ENCODE measurements around the gene ARSG. TPM values are rescaled to one million over a fixed set of nuclear protein-coding genes. Genes with fewer than 3 reads are reported as not detected.
A peak's percentile ranks its signal among the peaks of the same experiment; 100 is the strongest.

Gene ARSG
- total RNA-seq, 1 donor from 2014 or later, result 19.5 TPM

DNA sequence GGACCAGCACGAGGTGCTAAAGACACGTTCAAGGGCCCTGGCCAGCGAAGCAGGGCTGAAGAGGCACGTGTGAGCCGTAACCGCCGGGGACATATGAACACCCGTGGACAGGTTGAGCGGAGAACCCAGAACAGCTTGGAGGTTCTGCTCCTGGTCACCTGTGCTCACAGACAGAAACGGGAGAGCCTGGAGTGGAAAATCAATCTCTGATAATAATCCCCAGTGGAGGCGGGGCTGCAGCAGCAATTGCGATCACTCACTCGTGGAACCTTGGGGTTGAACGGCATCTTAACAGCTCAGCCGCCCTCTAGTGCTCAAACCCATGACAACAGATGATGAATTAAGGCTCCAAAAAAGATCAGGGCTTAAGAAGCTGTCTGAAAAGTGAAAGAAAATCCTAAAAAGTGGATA lies 140.4 kb downstream of the ARSG start:
- Mint-ChIP-seq H3K27ac (no peak overlapping the region), H3K9me3 (no peaks in the 10 kb centered on the region), H3K4me3 (no peak overlapping the region), H3K27me3 (ENCODE audit: insufficient read depth, low read depth) (peaks cover 4% of the 10 kb centered on the region), H3K4me1 (peaks cover 8% of the 10 kb centered on the region), H3K36me3 (peaks cover 8% of the 10 kb centered on the region)
- Histone ChIP-seq H3K79me2 (ENCODE audit: low read depth) (no peaks in the 10 kb centered on the region), H3K4me1 (no peaks in the 10 kb centered on the region), H3F3A (ENCODE audit: low read depth) (no peaks in the 10 kb centered on the region), H4K20me1 (ENCODE audit: low read depth) (no peaks in the 10 kb centered on the region), H3K9ac (no peak overlapping the region), H3K9me3 (ENCODE audit: low read depth) (no peaks in the 10 kb centered on the region), H3K36me3 (no peaks in the 10 kb centered on the region), H3K27ac (no peak overlapping the region), H3K4me3 (no peak overlapping the region), H3K4me2 (no peak overlapping the region), H2AFZ (replicated peaks) (no peak overlapping the region), H3K27me3 (no peaks in the 10 kb centered on the region)
- DNase-seq (ENCODE audit: low spot score), result peak; percentile 65
- TF ChIP-seq EZH2 (IDR thresholded peaks at IDR 0.05), result no peak
- TF ChIP-seq, protein P1, sequence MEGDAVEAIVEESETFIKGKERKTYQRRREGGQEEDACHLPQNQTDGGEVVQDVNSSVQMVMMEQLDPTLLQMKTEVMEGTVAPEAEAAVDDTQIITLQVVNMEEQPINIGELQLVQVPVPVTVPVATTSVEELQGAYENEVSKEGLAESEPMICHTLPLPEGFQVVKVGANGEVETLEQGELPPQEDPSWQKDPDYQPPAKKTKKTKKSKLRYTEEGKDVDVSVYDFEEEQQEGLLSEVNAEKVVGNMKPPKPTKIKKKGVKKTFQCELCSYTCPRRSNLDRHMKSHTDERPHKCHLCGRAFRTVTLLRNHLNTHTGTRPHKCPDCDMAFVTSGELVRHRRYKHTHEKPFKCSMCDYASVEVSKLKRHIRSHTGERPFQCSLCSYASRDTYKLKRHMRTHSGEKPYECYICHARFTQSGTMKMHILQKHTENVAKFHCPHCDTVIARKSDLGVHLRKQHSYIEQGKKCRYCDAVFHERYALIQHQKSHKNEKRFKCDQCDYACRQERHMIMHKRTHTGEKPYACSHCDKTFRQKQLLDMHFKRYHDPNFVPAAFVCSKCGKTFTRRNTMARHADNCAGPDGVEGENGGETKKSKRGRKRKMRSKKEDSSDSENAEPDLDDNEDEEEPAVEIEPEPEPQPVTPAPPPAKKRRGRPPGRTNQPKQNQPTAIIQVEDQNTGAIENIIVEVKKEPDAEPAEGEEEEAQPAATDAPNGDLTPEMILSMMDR (IDR thresholded peaks at IDR 0.05), result peak; percentile 60

GRCh38 chr17:68432086-68432864 lies 141.0 kb downstream of the ARSG start:
- H4K20me1 ChIP-seq (ENCODE audit: low read depth), result no peaks in the 10 kb centered on the region
- H3K4me1 Mint-ChIP-seq, result peaks cover 8% of the 10 kb centered on the region
- no peak overlapping the region for H3K27ac Mint-ChIP-seq
- no peaks in the 10 kb centered on the region for H3K9me3 Mint-ChIP-seq
- no peak overlapping the region for H3K4me3 ChIP-seq
- H3K27me3 ChIP-seq, result no peaks in the 10 kb centered on the region
- no peaks in the 10 kb centered on the region for H3K9me3 ChIP-seq (ENCODE audit: low read depth)
- peaks cover 8% of the 10 kb centered on the region for H3K36me3 Mint-ChIP-seq
- H3K9ac ChIP-seq, result no peak overlapping the region
- H3K4me1 ChIP-seq, result no peaks in the 10 kb centered on the region
- H3F3A ChIP-seq (ENCODE audit: low read depth), result no peaks in the 10 kb centered on the region
- H3K36me3 ChIP-seq, result no peaks in the 10 kb centered on the region
- H3K27me3 Mint-ChIP-seq (ENCODE audit: insufficient read depth, low read depth), result peaks cover 6% of the 10 kb centered on the region
- no peak overlapping the region for H3K4me3 Mint-ChIP-seq
- H3K4me2 ChIP-seq, result no peak overlapping the region
- TF ChIP-seq, protein P1 (IDR thresholded peaks at IDR 0.05), result no peak
- no peak for TF ChIP-seq EZH2 (IDR thresholded peaks at IDR 0.05)
- no peak for TF ChIP-seq EZH2phosphoT487 (IDR thresholded peaks at IDR 0.05)
- no peak overlapping the region for H3K27ac ChIP-seq
- DNase-seq (ENCODE audit: low spot score), result no peak
- H3K79me2 ChIP-seq (ENCODE audit: low read depth), result no peaks in the 10 kb centered on the region
- no peak overlapping the region for H2AFZ ChIP-seq (replicated peaks)

- H3K4me1 Mint-ChIP-seq, result peaks cover 8% of the 10 kb centered on the region
- H3K36me3 Mint-ChIP-seq, result peaks cover 8% of the 10 kb centered on the region
These were observed 141.9 kb downstream of the ARSG start for GRCh38 chr17:68433211-68433610.

More at GRCh38 chr17:68433211-68433610, 141.9 kb downstream of the ARSG start:
- no peak for DNase-seq (ENCODE audit: low spot score)
- H3K9me3 ChIP-seq (ENCODE audit: low read depth), result no peaks in the 10 kb centered on the region
- no peaks in the 10 kb centered on the region for H3K4me1 ChIP-seq
- H3K27ac Mint-ChIP-seq, result no peak overlapping the region
- H3K36me3 ChIP-seq, result no peaks in the 10 kb centered on the region
- H2AFZ ChIP-seq (replicated peaks), result no peak overlapping the region
- H3K4me3 Mint-ChIP-seq, result no peak overlapping the region
- H3K27me3 Mint-ChIP-seq (ENCODE audit: insufficient read depth, low read depth), result peaks cover 6% of the 10 kb centered on the region
- H3K4me3 ChIP-seq, result no peak overlapping the region
- no peaks in the 10 kb centered on the region for H3K79me2 ChIP-seq (ENCODE audit: low read depth)
- H3K9me3 Mint-ChIP-seq, result no peaks in the 10 kb centered on the region
- no peak overlapping the region for H3K27ac ChIP-seq
- TF ChIP-seq, protein P1 (IDR thresholded peaks at IDR 0.05), result no peak
- TF ChIP-seq EZH2 (IDR thresholded peaks at IDR 0.05), result no peak
- TF ChIP-seq EZH2phosphoT487 (IDR thresholded peaks at IDR 0.05), result no peak
- no peak overlapping the region for H3K9ac ChIP-seq
- no peaks in the 10 kb centered on the region for H4K20me1 ChIP-seq (ENCODE audit: low read depth)
- H3F3A ChIP-seq (ENCODE audit: low read depth), result no peaks in the 10 kb centered on the region
- H3K4me2 ChIP-seq, result no peak overlapping the region
- no peaks in the 10 kb centered on the region for H3K27me3 ChIP-seq
